Left ventricle myocardium inferior (tissue), 1 donor: ENCODE results near the gene SFI1. TPM values are rescaled to one million over a fixed set of nuclear protein-coding genes. Genes with fewer than 3 reads are reported as not detected.
"Not testable (repeated sequence)": the region's sequence is repeated elsewhere in the genome, so short reads cannot be mapped to it uniquely, and the experiment has no call there.

Source experiments
- DNase-seq: peaks from one replicate; pipeline ENCODE4 v3.0.0-alpha.2; 2020
- H3K27ac ChIP-seq: fragments of 200-600 bp; replicated peaks from 2 replicates; pipeline ENCODE4 v1.8.0; 2021
- H3K27me3 ChIP-seq: fragments of 200-600 bp; 2 replicates; pipeline ENCODE4 v1.8.0; 2021; ENCODE audit warnings: low read depth
- H3K36me3 ChIP-seq: fragments of 200-600 bp; 2 replicates; pipeline ENCODE4 v1.8.0; 2021
- H3K4me1 ChIP-seq: fragments of 200-600 bp; 2 replicates; pipeline ENCODE4 v1.8.0; 2021
- H3K4me3 ChIP-seq: fragments of 200-600 bp; 2 replicates; pipeline ENCODE4 v1.8.0; 2021; ENCODE audit warnings: mild to moderate bottlenecking, moderate library complexity
- H3K9me3 ChIP-seq: fragments of 200-600 bp; replicated peaks from 2 replicates; pipeline ENCODE4 v1.8.0; 2021
- intact Hi-C: fragments of 100-400 bp; cut with micrococcal nuclease; formaldehyde crosslinking; loops from one replicate; pipeline ENCODE4 v1.11.0; 2022
- total RNA-seq: library from RNA; stranded (reverse); fragmentation: NEBNext Ultra II Directional; extraction: Animal tissue kit (Norgen Biotek cat#: 25700); gene quantifications from one replicate; pipeline ENCODE4 v1.2.1, GENCODE V29; 2021
- TF ChIP-seq, protein P1 (sequence below): fragments of 200-600 bp; IDR thresholded peaks from 2 replicates; pipeline ENCODE4 v1.8.0; 2021; ENCODE audit warnings: antibody characterized with exemption, mild to moderate bottlenecking, borderline replicate concordance
- donor health status: DM: no; HTN: yes; CAD: no; lungs with severe emphysema.

Gene SFI1
- total RNA-seq, 1 donor from 2014 or later, result 6.8 TPM

DNA sequence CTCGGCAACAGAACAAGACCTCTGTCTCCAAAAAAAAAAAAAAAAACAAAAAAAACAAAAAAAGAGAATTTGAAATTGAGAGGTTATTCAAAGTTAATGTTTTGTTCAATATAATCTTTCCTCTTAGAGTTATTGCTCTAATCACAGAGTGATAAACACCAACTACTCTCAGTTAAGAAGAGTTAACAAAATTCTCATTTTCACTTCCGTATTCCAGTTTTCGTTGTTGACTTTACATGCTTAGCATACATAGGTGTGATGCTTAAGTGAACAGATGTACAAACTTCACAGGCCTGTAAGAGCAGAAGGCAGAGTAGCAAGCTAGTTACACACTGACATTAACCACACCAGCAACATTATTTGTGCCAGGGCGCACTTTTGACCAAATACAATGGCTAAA lies 19.0 kb upstream of the SFI1 start:
- no peak for DNase-seq
- H3K27me3 ChIP-seq, result no peaks in the 10 kb centered on the region
- intact Hi-C loops, result no loop called here
- TF ChIP-seq, protein P1, sequence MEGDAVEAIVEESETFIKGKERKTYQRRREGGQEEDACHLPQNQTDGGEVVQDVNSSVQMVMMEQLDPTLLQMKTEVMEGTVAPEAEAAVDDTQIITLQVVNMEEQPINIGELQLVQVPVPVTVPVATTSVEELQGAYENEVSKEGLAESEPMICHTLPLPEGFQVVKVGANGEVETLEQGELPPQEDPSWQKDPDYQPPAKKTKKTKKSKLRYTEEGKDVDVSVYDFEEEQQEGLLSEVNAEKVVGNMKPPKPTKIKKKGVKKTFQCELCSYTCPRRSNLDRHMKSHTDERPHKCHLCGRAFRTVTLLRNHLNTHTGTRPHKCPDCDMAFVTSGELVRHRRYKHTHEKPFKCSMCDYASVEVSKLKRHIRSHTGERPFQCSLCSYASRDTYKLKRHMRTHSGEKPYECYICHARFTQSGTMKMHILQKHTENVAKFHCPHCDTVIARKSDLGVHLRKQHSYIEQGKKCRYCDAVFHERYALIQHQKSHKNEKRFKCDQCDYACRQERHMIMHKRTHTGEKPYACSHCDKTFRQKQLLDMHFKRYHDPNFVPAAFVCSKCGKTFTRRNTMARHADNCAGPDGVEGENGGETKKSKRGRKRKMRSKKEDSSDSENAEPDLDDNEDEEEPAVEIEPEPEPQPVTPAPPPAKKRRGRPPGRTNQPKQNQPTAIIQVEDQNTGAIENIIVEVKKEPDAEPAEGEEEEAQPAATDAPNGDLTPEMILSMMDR, result no peak
- no peak overlapping the region for H3K27ac ChIP-seq
- no peak overlapping the region for H3K4me3 ChIP-seq
- no peaks in the 10 kb centered on the region for H3K9me3 ChIP-seq
- H3K36me3 ChIP-seq, result peaks cover 38% of the 10 kb centered on the region
- H3K4me1 ChIP-seq, result peaks cover 12% of the 10 kb centered on the region

DNA sequence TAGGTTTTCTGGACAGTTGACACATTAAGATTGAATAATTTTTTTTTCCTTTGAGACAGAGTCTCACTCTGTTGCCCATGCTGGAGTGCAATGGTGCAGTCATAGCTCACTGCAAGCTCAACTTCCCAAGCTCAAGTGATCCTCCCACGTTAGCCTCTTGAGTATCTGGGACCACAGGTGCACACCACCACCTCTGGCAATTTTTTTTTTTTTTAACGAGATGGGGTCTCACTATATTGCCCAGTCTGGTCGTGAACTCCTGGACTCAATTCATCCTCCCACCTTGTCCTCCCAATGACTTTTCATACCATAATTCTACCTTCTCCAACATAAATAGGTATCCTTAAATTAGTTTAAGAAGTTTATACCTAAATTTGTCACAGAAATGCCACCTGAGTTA lies 15.2 kb upstream of the SFI1 start:
- DNase-seq, result no peak
- TF ChIP-seq, protein P1, result no peak
- no peaks in the 10 kb centered on the region for H3K9me3 ChIP-seq
- H3K27me3 ChIP-seq, result no peaks in the 10 kb centered on the region
- intact Hi-C loops, result no loop called here
- H3K36me3 ChIP-seq, result peaks cover 56% of the 10 kb centered on the region
- H3K4me3 ChIP-seq, result no peak overlapping the region
- H3K4me1 ChIP-seq, result peaks cover 13% of the 10 kb centered on the region
- H3K27ac ChIP-seq, result no peak overlapping the region

DNA sequence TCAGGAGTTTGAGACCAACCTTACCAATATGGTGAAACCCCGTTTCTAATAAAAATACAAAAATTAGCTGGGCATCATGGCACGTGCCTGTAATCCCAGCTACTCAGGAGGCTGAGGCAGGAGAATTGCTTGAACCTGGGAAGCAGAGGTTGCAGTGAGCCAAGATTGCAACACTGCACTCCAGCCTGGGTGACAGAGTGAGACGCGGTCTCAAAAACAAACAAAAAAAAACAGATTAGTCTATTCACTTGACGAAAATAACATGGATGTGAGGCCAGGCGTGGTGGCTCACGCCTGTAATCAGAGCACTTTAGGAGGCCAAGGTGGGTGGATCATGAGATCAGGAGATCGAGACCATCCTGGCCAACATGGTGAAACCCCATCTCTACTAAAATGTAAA lies 13.9 kb upstream of the SFI1 start:
- Histone ChIP-seq H3K4me1 (peaks cover 16% of the 10 kb centered on the region), H3K36me3 (peaks cover 68% of the 10 kb centered on the region)
- intact Hi-C loops, DNase-seq, H3K27ac ChIP-seq, H3K4me3 ChIP-seq, H3K27me3 ChIP-seq, H3K9me3 ChIP-seq: not testable (repeated sequence)

DNA sequence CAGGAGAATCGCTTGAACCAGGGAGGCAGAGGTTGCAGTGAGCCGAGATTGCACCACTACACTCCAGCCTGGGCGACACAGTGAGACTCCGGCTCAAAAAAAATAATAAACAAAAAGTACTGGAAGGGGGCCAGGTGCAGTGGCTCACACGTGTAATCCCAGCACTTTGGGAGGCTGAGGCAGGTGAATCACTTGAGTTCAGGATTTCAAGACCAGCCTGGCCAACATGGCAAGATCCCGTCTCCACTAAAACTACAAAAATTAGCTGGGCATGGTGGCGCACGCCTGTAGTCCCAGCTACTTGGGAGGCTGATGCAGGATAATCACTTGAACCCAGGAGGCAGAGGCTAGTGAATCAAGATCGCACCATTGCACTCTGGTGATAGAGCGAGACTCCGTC lies 10.0 kb upstream of the SFI1 start:
- H3K27ac ChIP-seq, H3K27me3 ChIP-seq, H3K9me3 ChIP-seq, intact Hi-C loops, DNase-seq, H3K4me3 ChIP-seq: not testable (repeated sequence)
- Histone ChIP-seq H3K4me1 (peaks cover 44% of the 10 kb centered on the region), H3K36me3 (peaks cover 63% of the 10 kb centered on the region)

GRCh38 chr22:31486951-31487350 lies 9.4 kb upstream of the SFI1 start:
- Histone ChIP-seq H3K4me3 (no peak overlapping the region), H3K36me3 (peaks cover 57% of the 10 kb centered on the region), H3K27me3 (no peaks in the 10 kb centered on the region), H3K27ac (no peak overlapping the region), H3K9me3 (no peaks in the 10 kb centered on the region), H3K4me1 (peaks cover 46% of the 10 kb centered on the region)
- intact Hi-C loops, result no loop called here
- no peak for DNase-seq
- TF ChIP-seq, protein P1, result no peak

- Histone ChIP-seq H3K27me3 (no peaks in the 10 kb centered on the region), H3K9me3 (no peaks in the 10 kb centered on the region), H3K4me1 (peaks cover 46% of the 10 kb centered on the region), H3K4me3 (peak overlapping the region; percentile 91), H3K27ac (peak overlapping the region; percentile 99), H3K36me3 (peaks cover 44% of the 10 kb centered on the region)
- DNase-seq, result no peak
- intact Hi-C loops, result no loop called here
- TF ChIP-seq, protein P1, result no peak
These were observed 7.9 kb upstream of the SFI1 start for GRCh38 chr22:31488346-31488883.
